GM21576 (cell line): ENCODE results near the gene GABBR2.

Source experiments
- ATAC-seq: cut with Tn5 transposase; IDR thresholded peaks from one replicate; pipeline ENCODE4 v1.9.1; 2021; ENCODE audit warnings: mild to moderate bottlenecking, moderate library complexity; ENCODE audit not compliant: unreplicated experiment

GABBR2 gene

GRCh38 chr9:98572054-98572627 is 136.6 kb downstream of the GABBR2 start:
- no peak for ATAC-seq

GRCh38 chr9:98571643-98572042 is 137.1 kb downstream of the GABBR2 start:
- ATAC-seq: no peak

GRCh38 chr9:98570663-98571440 is 137.9 kb downstream of the GABBR2 start:
- ATAC-seq: no peak

- ATAC-seq: no peak
Observed at GRCh38 chr9:98570055-98570454, 138.7 kb downstream of the GABBR2 start.

GRCh38 chr9:98569491-98569890 is 139.2 kb downstream of the GABBR2 start:
- ATAC-seq: no peak

- no peak for ATAC-seq
Observed at GRCh38 chr9:98568909-98569469, 139.7 kb downstream of the GABBR2 start.

GRCh38 chr9:98568234-98568908 is 140.4 kb downstream of the GABBR2 start:
- ATAC-seq: no peak

- no peak for ATAC-seq
Observed at GRCh38 chr9:98567540-98568233, 141.0 kb downstream of the GABBR2 start.

GRCh38 chr9:98565152-98566135 is 143.3 kb downstream of the GABBR2 start:
- ATAC-seq: no peak

- ATAC-seq: no peak
Observed at GRCh38 chr9:98564714-98565113, 144.0 kb downstream of the GABBR2 start.

GRCh38 chr9:98563988-98564387 is 144.7 kb downstream of the GABBR2 start:
- ATAC-seq: no peak

- no peak for ATAC-seq
Observed at GRCh38 chr9:98563212-98563907, 145.4 kb downstream of the GABBR2 start.

- ATAC-seq: no peak
Observed at GRCh38 chr9:98559561-98559960, 149.2 kb downstream of the GABBR2 start.

GRCh38 chr9:98558575-98558974 is 150.2 kb downstream of the GABBR2 start:
- ATAC-seq: no peak

GRCh38 chr9:98556511-98556910 is 152.2 kb downstream of the GABBR2 start:
- ATAC-seq: no peak

- ATAC-seq: no peak
Observed at GRCh38 chr9:98555651-98556465, 152.9 kb downstream of the GABBR2 start.

- ATAC-seq: no peak
Observed at GRCh38 chr9:98554752-98555151, 154.0 kb downstream of the GABBR2 start.

GRCh38 chr9:98552331-98552730 is 156.4 kb downstream of the GABBR2 start:
- no peak for ATAC-seq
